Activated T-cell treated with anti-CD3 and anti-CD28 coated beads for 4 hours (primary cell): ENCODE measurements around the gene DCST1.

Source experiments
- DNase-seq: peaks from one replicate; pipeline ENCODE4 v3.0.0-alpha.2; 2020

Gene DCST1

DNA sequence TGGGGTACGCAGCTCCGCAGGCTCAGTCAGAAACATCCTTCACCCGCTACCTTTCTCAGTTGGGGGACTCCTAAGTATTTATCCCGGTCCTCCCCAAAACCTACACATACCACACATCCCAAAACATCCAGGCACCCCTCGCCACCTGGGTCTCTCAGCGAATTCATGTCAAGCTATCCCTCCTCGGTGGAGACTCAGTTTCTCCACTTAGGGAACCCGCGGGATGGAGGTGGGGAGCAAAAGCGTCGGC lies 32.3 kb upstream of the DCST1 start:
- DNase-seq, result no peak

DNA sequence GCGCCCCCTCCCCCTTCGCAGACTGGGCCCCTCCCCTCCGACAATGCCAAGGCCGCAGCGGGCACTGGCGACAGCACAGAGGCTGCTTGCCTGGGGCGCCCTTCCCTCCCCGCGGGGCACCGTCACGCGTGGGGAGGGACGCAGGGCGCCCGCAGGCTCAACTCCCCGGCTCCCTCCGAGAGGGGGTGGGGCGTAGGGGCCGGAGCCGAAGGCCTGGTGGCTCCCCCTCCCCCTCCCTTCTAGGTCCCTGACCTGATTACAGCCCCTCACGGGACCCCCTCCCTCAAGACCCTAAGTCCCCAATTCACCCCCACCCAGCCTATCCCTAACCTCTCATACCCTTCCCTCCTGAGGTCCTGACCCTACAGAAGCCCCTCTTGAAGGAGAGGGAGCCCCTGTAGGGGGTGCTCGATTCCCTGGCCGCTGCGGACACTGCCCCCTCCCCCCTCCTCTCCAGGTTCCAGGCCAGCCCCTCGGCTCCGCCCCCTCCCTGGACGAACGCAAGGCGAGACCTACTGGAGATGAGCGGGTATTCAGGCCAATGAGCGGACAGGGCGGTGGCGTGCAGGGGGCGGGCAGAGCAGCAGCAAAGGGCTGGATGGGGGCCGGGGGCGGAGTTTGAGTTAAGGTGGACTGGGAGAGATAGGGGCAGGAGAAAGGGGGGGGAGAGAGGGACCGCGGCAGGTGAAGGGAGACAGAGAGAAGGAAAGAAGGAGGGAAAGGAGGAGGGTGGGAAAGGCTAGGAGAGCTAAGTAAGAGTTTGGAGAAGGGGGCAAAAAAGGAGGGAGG lies 31.8 kb upstream of the DCST1 start:
- peak; percentile 96 for DNase-seq

DNA sequence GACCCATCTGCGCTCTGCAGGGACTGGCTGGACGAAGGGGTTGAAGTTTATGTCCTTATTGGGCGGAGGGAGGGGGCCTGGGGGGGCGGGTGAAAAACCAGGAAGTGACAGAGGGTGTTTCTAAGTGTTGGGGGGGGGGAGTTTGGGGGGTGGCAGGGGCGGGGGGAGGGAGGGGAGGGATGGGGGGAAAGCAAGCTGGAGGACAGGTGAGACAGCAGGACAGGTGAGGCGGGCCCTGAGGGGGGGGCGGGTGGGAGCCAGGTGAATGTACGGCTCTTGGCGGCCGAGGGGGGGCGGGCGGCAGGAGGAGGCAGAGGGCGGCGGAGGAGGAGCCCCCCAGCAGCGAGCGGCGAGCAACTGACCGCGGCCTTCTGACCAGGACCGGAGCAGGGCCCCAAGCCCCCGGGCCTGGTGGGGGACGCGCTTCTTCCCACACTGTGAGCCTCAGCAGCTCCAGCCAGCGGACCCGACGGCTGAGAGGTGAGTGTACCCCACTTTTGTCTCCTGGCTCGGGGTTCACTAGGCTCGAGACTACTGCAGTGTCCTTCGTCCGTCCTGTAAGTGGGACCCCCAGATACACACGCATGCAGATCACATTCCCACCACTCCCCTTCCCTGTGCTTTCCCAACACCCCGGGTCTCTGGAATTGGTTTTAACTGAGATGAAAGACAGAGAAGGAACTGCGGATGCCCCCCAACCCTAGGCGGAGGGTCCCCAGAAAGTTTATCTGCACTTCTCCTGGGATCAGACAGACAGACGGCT lies 31.0 kb upstream of the DCST1 start, which contains the start of gene ZBTB7B:
Gene ZBTB7B (plus strand): TSS at position 339 of the 763 bp plus-strand sequence. CDS start 11,859 bp downstream, outside the sequence.
- no peak for DNase-seq

DNA sequence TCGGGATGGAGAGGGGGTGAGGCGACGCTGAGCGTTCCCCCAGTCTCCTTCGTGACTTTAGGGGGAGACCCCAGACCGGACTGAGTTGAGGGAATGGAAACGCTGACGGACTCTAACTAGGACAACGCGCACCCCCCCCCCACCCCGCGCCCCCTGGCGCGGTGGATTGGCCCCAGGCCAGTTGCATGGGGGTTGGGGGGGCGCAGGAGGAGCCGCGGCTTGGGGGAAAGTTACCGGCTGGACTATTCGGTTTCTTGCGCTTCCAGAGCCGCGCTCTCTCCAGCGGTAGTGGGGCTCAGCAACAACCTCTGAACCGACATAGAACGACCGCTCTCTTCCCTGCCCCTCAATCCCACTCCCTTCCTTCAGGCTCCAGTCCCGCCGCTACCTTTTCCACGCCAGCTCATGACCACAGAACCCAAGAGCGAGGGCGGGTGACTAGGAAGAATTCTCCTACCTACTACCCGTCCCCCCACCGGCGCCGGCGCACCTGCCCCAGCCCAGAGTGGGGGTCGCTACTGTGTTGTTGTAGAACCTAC lies 30.3 kb upstream of the DCST1 start:
- no peak for DNase-seq

DNA sequence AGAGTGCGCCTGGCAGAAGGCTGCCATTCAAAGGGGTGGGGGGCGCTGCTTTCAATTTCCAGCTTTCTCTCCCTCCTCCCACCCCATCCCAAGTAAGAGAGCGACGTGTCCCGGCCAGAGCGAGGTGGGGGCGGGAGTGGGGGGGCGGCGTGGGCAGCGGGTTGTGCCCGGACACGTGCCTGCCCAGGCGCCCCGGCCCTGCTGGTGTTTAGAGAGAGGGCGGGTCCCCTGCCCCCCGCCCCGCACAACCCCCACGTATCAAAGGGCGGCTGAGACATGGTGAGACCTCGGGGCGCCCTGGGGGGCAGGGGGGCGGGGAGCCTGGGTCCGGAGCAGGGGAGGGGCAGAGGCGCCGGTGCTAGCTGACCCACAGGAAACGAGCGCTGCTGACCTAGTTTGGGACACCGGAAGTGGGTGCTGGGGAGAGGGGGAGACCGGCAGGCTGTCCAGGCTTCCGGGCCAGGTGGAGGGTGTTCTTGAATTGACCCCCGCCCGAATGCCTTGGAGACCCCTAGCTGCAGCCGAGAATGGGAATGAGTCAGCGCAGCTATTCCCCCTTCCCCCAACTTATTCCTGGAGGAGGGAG lies 29.8 kb upstream of the DCST1 start:
- no peak for DNase-seq

GRCh38 chr1:155004352-155005075 lies 29.1 kb upstream of the DCST1 start:
- DNase-seq, result no peak

DNA sequence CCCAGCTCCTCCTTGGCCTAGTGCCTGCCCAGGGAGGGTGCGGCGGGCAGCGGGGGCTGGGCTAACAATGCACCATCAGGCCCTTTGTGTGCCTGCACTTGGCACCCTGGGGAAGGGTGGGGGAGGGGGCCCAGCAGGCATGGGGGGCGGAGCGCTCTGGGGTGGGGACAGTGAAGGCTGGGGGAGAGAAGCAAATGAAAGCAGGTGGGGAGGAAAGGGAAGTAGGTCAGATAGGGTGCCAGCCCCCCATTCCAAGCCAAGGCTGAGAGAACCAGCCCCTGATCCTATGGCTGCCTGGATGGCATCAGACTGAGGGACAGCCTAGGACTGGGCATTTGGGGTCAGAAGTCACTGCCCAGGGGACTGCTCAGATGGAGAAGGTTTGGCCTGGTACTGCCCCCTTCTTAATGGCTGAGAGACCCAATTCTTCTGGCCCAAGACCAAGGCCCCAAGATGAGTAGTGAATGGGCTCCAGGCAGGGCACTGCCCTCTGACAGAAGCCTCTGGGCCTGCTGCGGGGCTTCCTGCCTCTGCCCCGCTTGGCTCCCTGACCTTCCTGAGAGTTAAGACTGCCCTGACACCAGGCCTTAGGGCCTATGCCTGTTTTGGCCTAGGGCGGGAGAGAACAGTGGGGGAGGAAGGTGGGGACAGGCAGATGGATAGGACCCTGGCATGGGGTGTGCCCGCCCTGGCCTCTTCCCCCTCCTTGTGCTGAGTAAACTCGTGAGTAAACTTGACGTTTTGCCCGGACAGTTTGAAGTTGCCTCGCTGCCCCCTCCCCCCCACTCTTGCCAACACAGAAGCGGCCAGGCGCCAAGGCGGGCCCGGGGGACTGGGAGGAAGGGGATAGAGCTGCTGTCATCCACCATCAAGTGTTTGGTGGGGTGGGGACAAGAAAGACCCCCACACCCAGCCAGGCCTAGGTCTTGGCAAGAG lies 28.3 kb upstream of the DCST1 start:
- no peak for DNase-seq

DNA sequence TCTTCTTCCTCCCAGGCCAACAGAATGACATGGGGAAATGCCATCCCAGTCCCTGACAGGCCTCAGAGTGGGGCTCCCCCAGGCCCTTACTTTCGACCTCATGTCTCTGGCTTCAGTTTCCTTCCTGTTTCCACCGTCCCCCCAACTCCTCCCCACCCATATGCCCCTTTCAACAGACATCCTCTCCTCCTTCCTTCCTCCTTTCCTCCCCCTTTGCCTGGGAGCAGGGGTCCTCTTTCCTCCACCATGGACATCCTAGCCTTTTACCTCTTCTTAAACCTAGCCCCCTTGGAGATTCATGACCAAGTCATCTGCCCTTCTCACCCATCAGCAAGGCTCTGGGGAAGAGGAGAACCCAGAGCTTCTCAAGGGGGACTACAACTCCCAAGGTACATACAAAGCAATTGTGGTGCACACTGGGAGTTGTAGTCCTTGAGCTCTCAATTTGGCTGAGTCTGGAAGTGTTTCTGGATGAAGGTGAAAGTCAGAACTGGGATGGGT lies 27.0 kb upstream of the DCST1 start:
- no peak for DNase-seq

DNA sequence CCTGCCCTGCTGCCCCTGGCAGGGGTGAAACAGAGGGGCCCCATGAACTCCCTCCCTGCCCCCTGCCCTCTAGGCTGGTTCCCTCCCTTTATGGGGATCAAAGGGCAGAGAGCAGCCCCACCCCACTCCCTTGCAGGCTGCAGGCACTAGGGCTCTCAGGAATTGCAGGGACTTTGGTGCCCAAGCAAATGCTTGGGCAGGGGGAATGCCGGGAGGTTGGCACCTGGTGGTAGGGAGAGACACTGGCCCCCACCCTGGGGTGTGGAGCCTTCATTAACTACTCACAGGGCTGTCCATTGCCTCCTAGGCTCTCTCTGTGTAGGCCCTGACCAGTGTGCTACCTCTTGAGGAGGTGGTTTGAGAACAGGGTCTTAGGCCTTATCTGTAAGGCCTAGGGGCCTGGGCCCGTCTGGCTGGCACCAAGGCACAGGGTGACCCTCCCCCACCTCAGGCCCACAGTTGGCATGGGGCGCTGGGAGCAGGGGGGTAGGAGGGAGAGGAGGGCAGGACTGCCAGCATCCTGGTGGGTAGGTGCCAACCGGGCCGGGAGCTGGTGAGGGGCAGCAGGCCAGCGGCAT lies 26.3 kb upstream of the DCST1 start:
- no peak for DNase-seq

- DNase-seq, result no peak
Measured at GRCh38 chr1:155008015-155008941, 25.3 kb upstream of the DCST1 start.

DNA sequence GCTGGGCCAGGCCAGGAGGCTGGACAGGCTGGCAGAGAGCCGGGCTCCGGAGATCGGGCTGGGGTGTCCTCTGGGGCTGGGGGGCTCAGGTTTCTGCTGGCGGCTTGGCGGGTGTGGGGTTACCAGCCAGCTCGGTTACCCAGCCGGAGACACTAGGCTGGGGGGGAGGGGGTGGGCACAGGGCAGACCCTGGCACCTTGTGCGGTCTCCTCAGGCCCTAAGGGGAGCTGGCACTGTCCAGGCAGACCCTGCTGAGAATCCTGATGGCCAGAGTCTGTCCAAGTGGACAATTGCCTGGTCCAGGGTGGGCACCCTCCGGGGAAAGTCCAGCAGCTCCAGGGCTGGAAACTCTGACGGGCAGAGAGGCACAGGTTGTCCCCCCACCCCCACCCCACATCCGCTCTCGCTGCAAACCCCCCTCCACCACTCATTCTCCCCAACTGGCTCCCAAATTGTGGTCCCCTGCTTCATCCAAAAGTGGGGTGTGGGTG lies 24.4 kb upstream of the DCST1 start:
- DNase-seq, result no peak

GRCh38 chr1:155009742-155010141 lies 23.9 kb upstream of the DCST1 start:
- no peak for DNase-seq

GRCh38 chr1:155010211-155010918 lies 23.3 kb upstream of the DCST1 start:
- DNase-seq, result no peak

- DNase-seq, result no peak
Measured at GRCh38 chr1:155011004-155011416, 22.6 kb upstream of the DCST1 start.

- DNase-seq, result no peak
Measured at GRCh38 chr1:155011437-155012025, 22.1 kb upstream of the DCST1 start.

- no peak for DNase-seq
Measured at GRCh38 chr1:155012026-155012546, 21.5 kb upstream of the DCST1 start.

GRCh38 chr1:155012776-155013602 lies 20.6 kb upstream of the DCST1 start:
- no peak for DNase-seq

- no peak for DNase-seq
Measured at GRCh38 chr1:155013632-155014031, 20.0 kb upstream of the DCST1 start.
